HG03060 (cell line): ENCODE data around the gene KRT78.
"Not testable (repeated sequence)": the region's sequence is repeated elsewhere in the genome, so short reads cannot be mapped to it uniquely, and the experiment has no call there.

Experiments
- ATAC-seq: cut with Tn5 transposase; IDR thresholded peaks from one replicate; pipeline ENCODE4 v1.9.1; 2021; ENCODE audit warnings: low read depth, moderate number of reproducible peaks; ENCODE audit not compliant: unreplicated experiment

Gene KRT78

GRCh38 chr12:52798671-52799504 is 49.9 kb downstream of the KRT78 start:
- no peak for ATAC-seq

DNA sequence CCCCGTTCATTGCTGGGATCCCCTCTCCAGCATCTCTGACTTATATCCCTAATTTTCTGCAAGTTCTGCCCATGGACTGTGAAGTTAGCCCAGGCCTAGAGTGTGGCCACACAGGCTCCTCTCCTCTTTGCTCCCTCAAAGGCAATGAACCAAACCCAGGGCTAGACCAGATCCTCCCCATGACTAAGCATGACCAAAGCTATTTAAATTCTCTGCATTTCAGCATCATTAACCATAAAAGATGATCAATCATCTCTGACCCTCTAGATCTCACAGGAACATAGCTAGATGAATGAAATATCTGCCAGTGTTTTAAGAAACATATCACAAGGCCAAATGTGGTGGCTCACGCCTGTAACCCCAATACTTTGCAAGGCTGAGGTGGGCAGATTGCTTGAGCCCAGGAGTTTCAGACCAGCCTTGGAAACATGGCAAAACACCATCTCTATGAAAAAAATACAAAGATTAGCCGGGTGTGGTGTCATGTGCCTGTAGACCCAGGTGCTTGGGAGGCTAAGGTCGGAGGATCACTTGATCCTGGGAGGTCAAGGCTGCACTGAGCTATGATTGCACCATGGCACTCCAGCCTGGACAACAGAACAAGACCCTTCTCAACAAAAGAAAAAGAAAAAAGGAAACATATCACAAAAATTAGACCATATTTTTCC is 50.7 kb downstream of the KRT78 start:
- ATAC-seq, result no peak

DNA sequence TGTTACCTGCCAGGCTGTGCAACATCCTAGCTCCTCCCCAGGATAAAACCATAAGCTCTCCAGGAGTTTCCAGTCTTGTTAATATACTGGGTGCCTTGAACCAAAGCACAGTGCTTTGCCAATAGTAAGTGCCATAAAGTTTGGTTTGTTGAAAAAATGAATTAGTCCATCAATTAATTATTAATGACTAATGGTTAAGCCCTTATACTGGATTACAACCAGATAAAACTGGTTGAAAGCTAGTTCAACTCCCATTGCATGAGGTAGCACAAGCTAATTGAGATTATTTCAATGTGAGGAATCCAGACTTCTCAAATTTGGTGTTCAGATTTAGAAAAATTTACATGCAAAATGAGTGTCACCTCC is 51.3 kb downstream of the KRT78 start:
- no peak for ATAC-seq

- no peak for ATAC-seq
Observed at GRCh38 chr12:52796839-52797528, 51.8 kb downstream of the KRT78 start.

DNA sequence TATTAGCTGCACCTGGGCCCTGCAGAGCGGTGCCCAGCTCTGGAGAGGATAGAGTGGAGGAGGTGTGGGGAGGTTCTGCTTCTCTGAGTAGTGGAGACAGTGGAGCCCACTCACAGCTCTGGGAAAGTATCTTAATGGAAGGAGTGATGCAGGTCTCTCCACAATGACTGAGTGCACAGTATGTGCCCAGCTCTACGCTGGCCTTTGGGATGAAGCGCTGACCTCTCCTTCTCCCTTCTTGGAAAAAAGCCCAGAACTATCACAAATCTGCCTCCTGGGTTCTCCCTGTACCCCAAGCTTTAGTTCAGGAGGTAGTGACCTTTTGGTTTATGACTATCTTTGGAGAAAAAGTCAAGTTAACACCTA is 52.4 kb downstream of the KRT78 start:
- no peak for ATAC-seq

DNA sequence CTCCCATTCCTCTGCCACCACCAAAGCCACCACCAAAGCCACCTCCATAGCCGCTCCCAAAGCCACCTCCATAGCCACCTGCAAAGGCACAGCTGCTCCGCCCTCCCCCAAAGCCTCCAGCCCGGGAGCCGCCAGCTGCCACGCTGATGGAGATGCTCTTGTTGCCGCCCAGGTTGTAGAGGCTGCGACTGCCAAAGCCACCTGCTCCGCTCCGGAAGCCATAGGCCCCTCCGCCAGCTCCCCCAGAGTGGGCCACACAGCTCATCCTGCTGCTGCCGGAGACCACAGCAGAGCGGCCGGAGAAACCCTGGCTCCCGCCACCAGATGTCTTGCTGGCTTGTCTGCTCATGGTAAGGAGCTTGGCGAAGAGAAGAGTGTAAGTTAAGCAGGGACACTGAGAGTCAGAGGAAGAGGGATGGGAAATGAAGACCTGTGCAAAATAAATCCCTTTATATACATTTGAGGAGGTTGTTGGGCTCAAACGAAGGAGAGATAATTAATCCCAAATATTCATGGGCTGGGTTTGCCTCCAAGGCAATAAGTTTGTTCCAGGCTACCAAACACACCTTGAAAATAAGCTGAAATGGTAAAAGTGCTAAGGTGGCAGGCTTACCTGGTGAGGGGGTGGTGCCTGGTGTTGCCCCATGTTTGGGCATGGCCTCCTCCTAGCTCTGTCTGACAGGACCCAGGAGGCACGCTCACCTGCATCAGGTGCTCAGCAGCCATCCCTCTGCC is 52.9 kb downstream of the KRT78 start, which contains the start of gene KRT3:
Gene KRT3, minus strand, starts transcription at position 424 of the 735 bp plus-strand sequence. Its CDS starts 75 bp downstream, at position 349.
- ATAC-seq, result no peak

- ATAC-seq, result not testable (repeated sequence)
Observed at GRCh38 chr12:52795332-52795674, 53.5 kb downstream of the KRT78 start.

DNA sequence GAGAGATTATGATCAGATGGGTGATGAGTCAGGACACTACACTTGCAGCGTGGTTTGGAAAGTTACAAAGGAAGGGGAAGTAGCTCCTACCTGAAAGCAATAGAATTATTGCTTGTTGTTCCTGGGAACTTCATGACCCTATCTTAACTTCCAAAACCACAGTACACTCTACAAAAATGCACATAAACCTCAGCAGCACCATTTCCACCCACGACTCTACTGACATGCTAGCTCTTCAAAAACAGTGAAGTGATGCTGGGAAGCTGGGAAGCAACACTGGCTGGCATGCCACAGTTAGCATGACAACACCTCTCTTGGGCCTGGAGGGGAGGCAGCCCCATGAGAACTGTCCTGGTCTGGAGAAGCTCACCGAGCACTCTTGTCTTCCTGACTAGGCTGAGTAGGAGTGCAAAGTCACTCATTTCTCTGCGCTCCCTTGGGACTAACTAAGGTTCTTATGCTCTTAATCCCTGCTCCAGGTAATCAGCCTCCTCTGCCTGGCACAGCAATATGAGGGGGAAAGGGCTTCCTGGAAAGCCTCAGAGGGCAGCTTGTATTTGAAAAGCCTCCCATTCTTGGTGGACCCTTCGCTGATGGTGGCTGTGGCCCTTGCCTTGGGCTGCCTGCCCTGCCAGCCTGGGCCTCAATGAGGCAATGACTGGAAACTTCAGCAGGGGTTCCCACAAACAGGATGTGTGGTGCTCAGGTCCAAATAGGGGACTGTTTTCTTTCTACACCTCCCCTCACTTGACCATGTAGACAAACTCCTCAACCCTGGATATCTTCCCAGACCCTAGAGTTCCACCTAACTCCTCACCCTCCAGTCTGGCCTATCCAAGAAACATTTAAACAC is 54.1 kb downstream of the KRT78 start:
- ATAC-seq, result no peak

GRCh38 chr12:52792185-52793029 is 56.4 kb downstream of the KRT78 start:
- no peak for ATAC-seq

DNA sequence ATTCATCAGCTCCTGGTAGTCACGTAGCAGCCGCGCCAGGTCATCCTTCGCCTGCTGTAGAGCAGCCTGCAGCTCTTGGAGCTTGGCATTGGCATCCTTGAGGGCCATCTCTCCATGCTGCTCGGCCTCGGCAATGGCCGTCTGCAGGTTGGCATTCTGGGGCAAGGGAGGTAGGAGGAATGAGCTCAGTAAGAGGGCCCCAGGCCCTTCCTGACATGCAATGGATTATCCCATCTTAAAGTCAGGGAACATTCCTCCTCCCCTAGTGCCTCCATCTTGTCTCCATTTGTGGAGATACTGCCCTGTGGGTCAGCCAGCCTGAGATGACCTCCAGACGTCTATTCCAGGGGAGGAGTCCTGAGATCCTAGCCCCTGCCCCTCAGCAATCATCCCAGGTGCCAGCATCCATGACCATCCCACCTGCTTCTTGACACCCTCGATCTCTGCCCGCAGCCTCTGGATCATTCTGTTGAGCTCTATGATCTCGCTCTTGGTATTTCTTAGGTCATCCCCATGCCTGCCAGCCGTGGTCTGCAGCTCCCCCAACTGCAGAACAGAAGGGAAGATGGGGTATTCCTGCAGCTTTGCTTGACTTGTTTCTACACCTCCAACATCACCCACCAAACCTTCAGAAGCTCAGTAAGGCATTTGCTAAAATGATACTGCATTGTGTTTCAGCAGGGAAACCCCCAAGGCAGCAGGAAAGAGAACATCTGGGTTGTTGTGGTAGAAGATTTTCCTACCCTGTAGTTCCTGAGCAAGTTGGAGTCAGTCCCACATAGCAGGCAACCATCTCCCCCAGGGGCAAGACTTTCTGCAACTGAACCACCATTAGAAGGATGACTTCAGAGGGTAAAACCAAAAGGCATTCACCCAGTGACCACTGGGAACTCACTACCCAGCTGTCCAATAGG is 57.3 kb downstream of the KRT78 start:
- no peak for ATAC-seq

DNA sequence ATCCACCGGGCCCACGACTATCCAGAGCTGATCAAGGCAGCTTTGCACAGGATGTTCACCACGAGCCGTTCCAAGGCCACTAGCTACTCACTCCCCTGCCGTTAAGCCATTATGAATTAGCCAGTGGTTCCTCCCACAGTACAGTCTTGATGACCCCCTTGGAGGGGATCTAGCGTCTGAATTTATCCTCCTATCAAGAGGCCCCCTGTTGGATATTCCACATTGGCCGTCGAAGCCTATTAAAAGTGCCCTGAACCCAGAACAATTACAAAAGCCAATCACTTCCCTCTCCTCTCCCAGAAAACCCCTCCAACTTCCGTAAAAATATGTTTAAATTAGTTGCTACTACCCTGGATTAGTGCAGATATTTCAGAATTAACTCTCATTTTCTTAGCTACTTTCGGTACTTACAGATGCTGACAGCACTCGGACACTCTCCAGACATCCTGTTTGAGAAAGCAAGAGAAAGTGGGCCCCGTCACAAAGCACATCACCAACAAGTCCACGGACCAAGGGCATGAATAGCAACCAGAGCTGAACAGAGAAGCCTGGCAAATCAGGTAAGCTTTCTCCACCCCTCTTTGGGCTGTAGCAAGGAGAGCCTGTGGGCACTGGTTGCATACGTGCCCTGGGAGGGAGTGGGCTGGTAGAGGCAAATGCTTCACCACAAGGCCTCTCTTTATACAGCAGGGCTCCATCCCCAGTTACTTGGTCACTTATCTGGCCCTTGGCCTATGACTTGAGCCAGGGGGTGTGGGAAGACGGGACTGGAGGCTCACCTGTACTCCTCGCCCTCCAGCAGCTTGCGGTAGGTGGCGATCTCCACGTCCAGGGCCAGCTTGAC is 58.1 kb downstream of the KRT78 start:
- no peak for ATAC-seq

GRCh38 chr12:52789637-52790426 is 59.0 kb downstream of the KRT78 start:
- ATAC-seq, result no peak

DNA sequence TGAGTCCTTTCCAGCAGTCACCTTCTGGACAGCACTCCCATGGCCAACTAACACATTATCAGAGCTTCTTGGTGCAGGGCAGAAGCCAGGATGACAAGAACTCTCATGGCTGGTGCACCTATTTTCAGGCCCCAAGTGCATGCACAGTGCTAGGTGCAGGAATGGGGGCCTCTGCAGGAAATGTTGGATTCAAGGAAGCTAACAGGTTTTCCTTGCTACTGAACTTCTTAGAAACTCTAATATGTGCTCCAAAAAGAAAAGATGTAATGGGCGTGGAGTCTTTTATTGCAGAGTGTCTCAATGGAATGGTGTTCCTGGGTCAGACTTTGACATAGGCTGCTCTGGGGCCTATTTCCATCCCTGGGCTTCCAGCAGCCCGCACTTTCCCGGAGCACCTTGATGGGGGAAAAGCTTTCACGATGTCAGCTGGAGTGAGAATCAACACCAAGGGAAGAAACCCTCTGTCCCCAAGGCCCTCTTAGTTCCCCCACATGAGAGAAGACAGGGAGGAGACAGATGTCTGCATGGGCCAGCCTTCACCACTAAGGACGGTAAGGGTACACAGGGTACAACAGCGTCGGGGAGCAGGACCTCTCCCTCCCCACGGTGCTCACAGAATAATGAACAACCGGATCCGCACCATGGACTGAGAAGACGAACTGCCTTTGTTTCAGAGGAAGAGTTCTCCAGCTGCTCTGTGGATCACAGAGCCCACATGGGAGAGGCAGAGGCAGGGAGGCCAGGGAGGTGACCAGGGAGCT is 59.7 kb downstream of the KRT78 start:
- ATAC-seq, result no peak

- ATAC-seq, result no peak
Observed at GRCh38 chr12:52788192-52788875, 60.5 kb downstream of the KRT78 start.
